ENCODE results near the gene SCYGR8. TPM values are rescaled to one million over a fixed set of nuclear protein-coding genes. Genes with fewer than 3 reads are reported as not detected.
"Not testable (repeated sequence)": the region's sequence is repeated elsewhere in the genome, so short reads cannot be mapped to it uniquely, and the experiment has no call there.

Gene SCYGR8
- total and polyA plus RNA-seq, 2 donors (not counting 1 experiment from before 2014, with no cell fraction given) = not detected

DNA sequence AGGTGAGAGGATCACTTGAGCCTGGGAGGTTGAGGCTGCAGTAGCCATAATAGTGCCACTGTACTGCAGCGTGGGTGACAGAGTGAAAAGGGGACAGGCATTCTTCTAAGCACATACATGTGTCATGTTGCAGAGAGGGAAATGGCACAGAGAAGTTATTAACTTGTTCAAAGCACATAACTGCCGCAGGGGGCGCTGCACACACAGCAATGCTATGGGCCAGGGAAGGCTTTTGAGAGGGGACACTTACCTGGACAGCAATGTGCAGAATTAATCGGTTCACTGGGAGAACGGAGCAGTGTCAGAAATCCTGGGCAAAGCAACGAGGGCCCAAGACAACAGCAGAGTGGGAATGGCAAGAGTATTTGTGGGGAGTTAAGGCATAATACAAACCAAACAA lies 2.4 kb downstream of the SCYGR8 start:
- Mint-ChIP-seq H3K27ac (no peak overlapping the region), H3K4me1 (no peaks in the 10 kb centered on the region), H3K4me3 (no peak overlapping the region), H3K27me3 (peaks cover 8% of the 10 kb centered on the region), H3K9me3 (ENCODE audit: insufficient read depth) (no peaks in the 10 kb centered on the region)
- no peak for ATAC-seq (ENCODE audit: low read depth)
- ChIA-PET POLR2A (no interaction called here), CTCF (no interaction called here)
- DNase-seq = no peak
- 91% methylated on average over 5 of the region's 6 CpGs for WGBS (ENCODE audit: insufficient coverage)
- Histone ChIP-seq H2AFZ (ENCODE audit: insufficient read depth, low read depth, low read length, poor library complexity, severe bottlenecking) (no peak overlapping the region), H3K4me1 (ENCODE audit: control insufficient read depth in 2 of 2, insufficient read depth in 2 of 2, low read length in 2 of 2) (no peaks in the 10 kb centered on the region), H3K4me2 (replicated peaks; ENCODE audit: low read depth, low read length, poor library complexity, severe bottlenecking) (no peak overlapping the region), H3K27ac (ENCODE audit: low read length in 2 of 2) (no peak overlapping the region), H4K20me1 (ENCODE audit: control insufficient read depth, insufficient read depth, low read length, poor library complexity, severe bottlenecking) (no peaks in the 10 kb centered on the region), H3K79me2 (ENCODE audit: control insufficient read depth, insufficient read depth, low read length) (no peaks in the 10 kb centered on the region), H3K9ac (ENCODE audit: low read length) (no peak overlapping the region), H3K27me3 (replicated peaks in 1 of 4; ENCODE audit: control extremely low read depth in 1 of 4, control insufficient read depth in 3 of 4, insufficient read depth in 4 of 4, low read length in 3 of 4) (peaks cover 0 to 5% (median 0%) of the 10 kb centered on the region in 4 experiments), H3K9me3 (ENCODE audit: control extremely low read depth in 1 of 3, control insufficient read depth in 2 of 3, insufficient read depth in 1 of 3, low read length in 2 of 3) (no peaks in the 10 kb centered on the region), H3K36me3 (replicated peaks in 1 of 2; ENCODE audit: control extremely low read depth in 1 of 2, control insufficient read depth in 1 of 2, extremely low read depth in 1 of 2, insufficient read depth in 2 of 2, low read length in 1 of 2) (no peaks in the 10 kb centered on the region), H3K4me3 (ENCODE audit: control extremely low read depth in 1 of 5, extremely low read depth in 1 of 5, insufficient read depth in 1 of 5, low read depth in 2 of 5, low read length in 4 of 5) (no peak overlapping the region)
- TF ChIP-seq, protein P1, sequence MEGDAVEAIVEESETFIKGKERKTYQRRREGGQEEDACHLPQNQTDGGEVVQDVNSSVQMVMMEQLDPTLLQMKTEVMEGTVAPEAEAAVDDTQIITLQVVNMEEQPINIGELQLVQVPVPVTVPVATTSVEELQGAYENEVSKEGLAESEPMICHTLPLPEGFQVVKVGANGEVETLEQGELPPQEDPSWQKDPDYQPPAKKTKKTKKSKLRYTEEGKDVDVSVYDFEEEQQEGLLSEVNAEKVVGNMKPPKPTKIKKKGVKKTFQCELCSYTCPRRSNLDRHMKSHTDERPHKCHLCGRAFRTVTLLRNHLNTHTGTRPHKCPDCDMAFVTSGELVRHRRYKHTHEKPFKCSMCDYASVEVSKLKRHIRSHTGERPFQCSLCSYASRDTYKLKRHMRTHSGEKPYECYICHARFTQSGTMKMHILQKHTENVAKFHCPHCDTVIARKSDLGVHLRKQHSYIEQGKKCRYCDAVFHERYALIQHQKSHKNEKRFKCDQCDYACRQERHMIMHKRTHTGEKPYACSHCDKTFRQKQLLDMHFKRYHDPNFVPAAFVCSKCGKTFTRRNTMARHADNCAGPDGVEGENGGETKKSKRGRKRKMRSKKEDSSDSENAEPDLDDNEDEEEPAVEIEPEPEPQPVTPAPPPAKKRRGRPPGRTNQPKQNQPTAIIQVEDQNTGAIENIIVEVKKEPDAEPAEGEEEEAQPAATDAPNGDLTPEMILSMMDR (IDR thresholded peaks at IDR 0.05) = no peak
- TF ChIP-seq EZH2 (IDR thresholded peaks at IDR 0.05; ENCODE audit: borderline replicate concordance, insufficient read depth, low read depth, low read length, poor library complexity, severe bottlenecking) = no peak
- intact Hi-C loops (cut with micrococcal nuclease) = no loop called here

DNA sequence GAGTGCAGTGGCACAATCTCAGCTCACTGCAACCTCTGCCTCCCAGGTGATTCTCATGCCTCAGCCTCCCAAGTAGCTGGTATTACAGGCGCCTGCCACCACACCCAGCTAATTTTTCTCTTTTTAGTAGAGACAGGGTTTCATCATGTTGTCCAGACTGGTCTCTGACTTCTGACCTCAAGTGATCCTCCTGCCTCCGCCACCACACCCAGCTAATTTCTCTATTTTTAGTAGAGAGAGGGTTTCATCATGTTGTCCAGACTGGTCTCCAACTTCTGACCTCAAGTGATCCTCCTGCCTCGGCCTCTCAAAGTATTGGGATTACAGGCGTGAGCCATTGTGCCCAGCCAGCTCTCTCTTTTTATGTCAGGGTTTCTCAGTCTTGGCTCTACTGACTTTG lies 10.6 kb downstream of the SCYGR8 start:
- H3K27ac Mint-ChIP-seq; H2AFZ ChIP-seq (ENCODE audit: insufficient read depth, low read depth, low read length, poor library complexity, severe bottlenecking); H3K9me3 Mint-ChIP-seq (ENCODE audit: insufficient read depth); ATAC-seq (ENCODE audit: low read depth); H3K4me1 Mint-ChIP-seq; H3K79me2 ChIP-seq (ENCODE audit: control insufficient read depth, insufficient read depth, low read length); H3K27ac ChIP-seq (ENCODE audit: low read length in 2 of 2); H3K27me3 ChIP-seq (replicated peaks in 1 of 4; ENCODE audit: control extremely low read depth in 1 of 4, control insufficient read depth in 3 of 4, insufficient read depth in 4 of 4, low read length in 3 of 4); H3K36me3 ChIP-seq (replicated peaks in 1 of 2; ENCODE audit: control extremely low read depth in 1 of 2, control insufficient read depth in 1 of 2, extremely low read depth in 1 of 2, insufficient read depth in 2 of 2, low read length in 1 of 2); DNase-seq; H3K9me3 ChIP-seq (ENCODE audit: control extremely low read depth in 1 of 3, control insufficient read depth in 2 of 3, insufficient read depth in 1 of 3, low read length in 2 of 3); H3K4me3 ChIP-seq (ENCODE audit: control extremely low read depth in 1 of 5, extremely low read depth in 1 of 5, insufficient read depth in 1 of 5, low read depth in 2 of 5, low read length in 4 of 5); intact Hi-C loops (cut with micrococcal nuclease); H3K9ac ChIP-seq (ENCODE audit: low read length); POLR2A ChIA-PET; H3K4me3 Mint-ChIP-seq; H4K20me1 ChIP-seq (ENCODE audit: control insufficient read depth, insufficient read depth, low read length, poor library complexity, severe bottlenecking); H3K4me2 ChIP-seq (replicated peaks; ENCODE audit: low read depth, low read length, poor library complexity, severe bottlenecking); H3K4me1 ChIP-seq (ENCODE audit: control insufficient read depth in 2 of 2, insufficient read depth in 2 of 2, low read length in 2 of 2); H3K27me3 Mint-ChIP-seq: not testable (repeated sequence)
- WGBS (ENCODE audit: insufficient coverage) = 89% methylated on average over 2 of the region's 4 CpGs
- CTCF ChIA-PET = interaction anchor here (1.6 kb wide), 1 partner anchor 10 kb away, joined by 10 read pairs; no protein-coding TSS in a partner anchor

Measured in B cell (primary cell).